ENCODE measurements around the gene RNF227.
A peak's percentile ranks its signal among the peaks of the same experiment; 100 is the strongest.

- TF ChIP-seq, protein P1, sequence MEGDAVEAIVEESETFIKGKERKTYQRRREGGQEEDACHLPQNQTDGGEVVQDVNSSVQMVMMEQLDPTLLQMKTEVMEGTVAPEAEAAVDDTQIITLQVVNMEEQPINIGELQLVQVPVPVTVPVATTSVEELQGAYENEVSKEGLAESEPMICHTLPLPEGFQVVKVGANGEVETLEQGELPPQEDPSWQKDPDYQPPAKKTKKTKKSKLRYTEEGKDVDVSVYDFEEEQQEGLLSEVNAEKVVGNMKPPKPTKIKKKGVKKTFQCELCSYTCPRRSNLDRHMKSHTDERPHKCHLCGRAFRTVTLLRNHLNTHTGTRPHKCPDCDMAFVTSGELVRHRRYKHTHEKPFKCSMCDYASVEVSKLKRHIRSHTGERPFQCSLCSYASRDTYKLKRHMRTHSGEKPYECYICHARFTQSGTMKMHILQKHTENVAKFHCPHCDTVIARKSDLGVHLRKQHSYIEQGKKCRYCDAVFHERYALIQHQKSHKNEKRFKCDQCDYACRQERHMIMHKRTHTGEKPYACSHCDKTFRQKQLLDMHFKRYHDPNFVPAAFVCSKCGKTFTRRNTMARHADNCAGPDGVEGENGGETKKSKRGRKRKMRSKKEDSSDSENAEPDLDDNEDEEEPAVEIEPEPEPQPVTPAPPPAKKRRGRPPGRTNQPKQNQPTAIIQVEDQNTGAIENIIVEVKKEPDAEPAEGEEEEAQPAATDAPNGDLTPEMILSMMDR (IDR thresholded peaks at IDR 0.05): no peak
- TF ChIP-seq POLR2A (IDR thresholded peaks at IDR 0.05): peak in 1 of 2 donors; percentile 44
These were observed 13.3 kb upstream of the RNF227 start, which contains the start of gene KCNAB3 for GRCh38 chr17:7929158-7930023.

Measured in uterus (tissue), 2 donors.